C4-2B (cell line): ENCODE results near the gene FOXM1.

Experiments used
- ZFX ChIP-seq: fragments of 450-650 bp; IDR thresholded peaks from 2 replicates; pipeline ENCODE4 v1.6.1; 2017
- TF ChIP-seq, protein P1 (sequence below): fragments of 450-650 bp; conservative IDR thresholded peaks from 2 replicates; pipeline ENCODE4 v1.5.1; 2017; ENCODE audit warnings: mild to moderate bottlenecking

DNA sequence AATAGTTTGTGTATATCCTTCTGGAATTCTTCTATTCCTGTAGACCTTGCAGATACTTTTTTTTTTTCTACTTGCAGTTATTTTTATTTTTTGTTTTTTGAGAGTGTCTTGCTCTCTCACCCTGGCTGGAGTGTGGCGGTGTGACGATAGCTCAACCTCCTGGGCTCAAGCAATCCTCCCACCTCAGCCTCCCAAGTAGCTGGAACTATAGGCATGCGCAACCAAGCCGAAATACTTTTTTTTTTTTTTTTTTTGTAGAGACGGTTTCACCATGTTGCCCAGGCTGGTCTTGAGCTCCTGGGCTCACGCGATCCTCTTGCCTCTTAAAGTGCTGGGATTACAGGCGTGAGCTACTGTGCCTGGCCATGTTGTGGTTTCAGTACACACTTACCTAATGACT, 23.7 kb upstream of the FOXM1 start:
- TF ChIP-seq, protein P1, sequence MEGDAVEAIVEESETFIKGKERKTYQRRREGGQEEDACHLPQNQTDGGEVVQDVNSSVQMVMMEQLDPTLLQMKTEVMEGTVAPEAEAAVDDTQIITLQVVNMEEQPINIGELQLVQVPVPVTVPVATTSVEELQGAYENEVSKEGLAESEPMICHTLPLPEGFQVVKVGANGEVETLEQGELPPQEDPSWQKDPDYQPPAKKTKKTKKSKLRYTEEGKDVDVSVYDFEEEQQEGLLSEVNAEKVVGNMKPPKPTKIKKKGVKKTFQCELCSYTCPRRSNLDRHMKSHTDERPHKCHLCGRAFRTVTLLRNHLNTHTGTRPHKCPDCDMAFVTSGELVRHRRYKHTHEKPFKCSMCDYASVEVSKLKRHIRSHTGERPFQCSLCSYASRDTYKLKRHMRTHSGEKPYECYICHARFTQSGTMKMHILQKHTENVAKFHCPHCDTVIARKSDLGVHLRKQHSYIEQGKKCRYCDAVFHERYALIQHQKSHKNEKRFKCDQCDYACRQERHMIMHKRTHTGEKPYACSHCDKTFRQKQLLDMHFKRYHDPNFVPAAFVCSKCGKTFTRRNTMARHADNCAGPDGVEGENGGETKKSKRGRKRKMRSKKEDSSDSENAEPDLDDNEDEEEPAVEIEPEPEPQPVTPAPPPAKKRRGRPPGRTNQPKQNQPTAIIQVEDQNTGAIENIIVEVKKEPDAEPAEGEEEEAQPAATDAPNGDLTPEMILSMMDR, result no peak
- no peak for TF ChIP-seq ZFX
